Natural killer cell (primary cell): ENCODE data around the gene NRXN2. TPM values are rescaled to one million over a fixed set of nuclear protein-coding genes. Genes with fewer than 3 reads are reported as not detected.
A peak's percentile ranks its signal among the peaks of the same experiment; 100 is the strongest.

Experiments
- ATAC-seq, 3 donors: fragments of 150-1000 bp in 2 of 3; fragments of 200-7000 bp in 1 of 3; cut with Tn5 transposase; 1 replicate in 1 of 3; 2 replicates in 2 of 3; pipeline ENCODE4 v1.10.0; 2021; ENCODE audit warnings: mild to moderate bottlenecking in 2 of 3, moderate library complexity in 2 of 3
- DNase-seq, 2 donors: peaks; one replicate each; pipeline versions ENCODE4 v3.0.0 to v3.0.0-alpha.2; 2013 to 2021; ENCODE audit warnings: mixed read lengths in 1 of 2
- H3K27ac ChIP-seq: one replicate; pipeline ENCODE4 v1.5.1; 2013; ENCODE audit warnings: mild to moderate bottlenecking, low read length
- H3K27me3 ChIP-seq: one replicate; pipeline ENCODE4 v1.6.1; 2013; ENCODE audit warnings: low read length; ENCODE audit not compliant: control insufficient read depth, insufficient read depth
- H3K36me3 ChIP-seq: one replicate; pipeline ENCODE4 v1.6.1; 2013; ENCODE audit warnings: low read length; ENCODE audit not compliant: control insufficient read depth, insufficient read depth
- H3K4me1 ChIP-seq: one replicate; pipeline ENCODE4 v1.6.1; 2013; ENCODE audit warnings: low read length; ENCODE audit not compliant: control insufficient read depth, insufficient read depth
- H3K4me3 ChIP-seq: one replicate; pipeline ENCODE4 v1.5.1; 2013; ENCODE audit warnings: low read length
- H3K9me3 ChIP-seq: one replicate; pipeline ENCODE4 v1.6.1; 2013; ENCODE audit warnings: low read length; ENCODE audit not compliant: control insufficient read depth, insufficient read depth
- H3K27ac Mint-ChIP-seq, 2 donors: one replicate each; pipeline ENCODE4 v1.8.0; 2022; ENCODE audit warnings: mild to moderate bottlenecking in 2 of 2, mixed read lengths in 2 of 2, moderate library complexity in 1 of 2
- H3K27me3 Mint-ChIP-seq, 2 donors: one replicate each; pipeline ENCODE4 v1.8.0; 2022; ENCODE audit warnings: low read depth in 2 of 2, mixed read lengths in 2 of 2
- H3K36me3 Mint-ChIP-seq: one replicate; pipeline ENCODE4 v1.8.0; 2022; ENCODE audit warnings: mixed read lengths
- H3K4me1 Mint-ChIP-seq, 2 donors: one replicate each; pipeline ENCODE4 v1.8.0; 2022; ENCODE audit warnings: mixed read lengths in 2 of 2
- H3K4me3 Mint-ChIP-seq: one replicate; pipeline ENCODE4 v1.8.0; 2022; ENCODE audit warnings: mild to moderate bottlenecking, moderate library complexity, mixed read lengths
- H3K9me3 Mint-ChIP-seq, 2 donors: one replicate each; pipeline ENCODE4 v1.8.0; 2022; ENCODE audit warnings: mixed read lengths in 2 of 2
- WGBS: methylation state at CpG from one replicate; pipeline ENCODE4 v1.1.7; 2013; ENCODE audit warnings: missing lambda C conversion rate; ENCODE audit not compliant: insufficient coverage; 5-methylcytosine and 5-hydroxymethylcytosine counted together
- intact Hi-C: fragments of 100-400 bp; cut with micrococcal nuclease; formaldehyde crosslinking; loops from one replicate; pipeline ENCODE4 v1.14.2; 2022
- total RNA-seq, 4 donors: library from RNA; stranded (reverse); fragments of 120-200 nt in 1 of 4; gene quantifications; one replicate each; pipeline versions ENCODE4 v1.2.3 to v1.2.4, GENCODE V29; 2013 to 2022
- TF ChIP-seq, protein P1 (sequence below): fragments of 200-600 bp; IDR thresholded peaks from one replicate; pipeline ENCODE4 v1.8.0; 2022; ENCODE audit warnings: antibody characterized with exemption

NRXN2 gene
- total RNA-seq, 3 donors from 2014 or later (not counting 1 experiment from before 2014, with no cell fraction given), result 2.9 to 9.6 (median 7.7) TPM

DNA sequence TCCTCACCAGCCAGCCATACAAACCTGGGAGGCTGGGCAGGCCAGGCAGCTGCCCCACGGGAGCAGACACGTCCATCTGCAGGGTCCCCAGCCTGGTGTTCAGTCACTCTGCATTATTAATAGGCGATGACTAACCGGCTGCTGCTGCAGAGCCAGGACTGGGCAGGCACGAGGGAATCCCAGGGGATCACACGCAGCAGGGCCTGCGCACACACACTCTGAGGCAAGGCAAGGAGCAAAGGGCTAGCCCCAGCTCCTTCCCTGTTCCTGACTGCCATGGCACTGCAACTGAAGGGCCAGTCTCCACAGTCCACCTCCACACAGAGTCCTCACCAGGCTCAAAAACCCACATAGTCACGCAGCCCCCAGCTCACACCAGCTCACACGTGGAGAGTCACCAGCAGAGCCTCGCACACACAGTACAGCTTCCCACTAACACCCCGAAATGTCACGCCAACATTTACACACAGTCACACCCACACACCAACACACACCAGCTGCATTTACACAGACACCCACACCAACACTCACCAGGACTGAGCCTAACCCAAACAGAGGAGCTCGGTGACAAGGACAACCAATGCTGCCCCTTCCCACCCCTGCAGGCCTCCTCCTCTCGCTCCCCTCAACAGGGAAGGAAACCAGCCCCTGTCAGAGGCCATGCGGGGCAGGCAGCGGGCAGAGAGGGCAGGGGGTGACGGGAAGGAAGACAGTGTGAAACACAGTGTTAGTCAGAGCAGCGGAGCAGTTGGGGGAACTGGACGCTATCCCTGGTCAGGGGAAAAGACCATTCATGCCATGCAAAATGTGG is 47.3 kb downstream of the NRXN2 start:
- WGBS, result 51% methylated on average over 19 of the region's 19 CpGs
- H3K4me3 Mint-ChIP-seq, result no peak overlapping the region
- H3K4me3 ChIP-seq, result no peak overlapping the region
- H3K9me3 Mint-ChIP-seq, result no peaks in the 10 kb centered on the region
- H3K27me3 Mint-ChIP-seq, result peaks cover 35 to 41% of the 10 kb centered on the region in 2 donors
- no peaks in the 10 kb centered on the region for H3K27me3 ChIP-seq
- intact Hi-C loops, result no loop called here
- ATAC-seq (peak; percentile 44 to 54 (median 44)), DNase-seq (no peak)
- no peaks in the 10 kb centered on the region for H3K36me3 ChIP-seq
- TF ChIP-seq, protein P1, sequence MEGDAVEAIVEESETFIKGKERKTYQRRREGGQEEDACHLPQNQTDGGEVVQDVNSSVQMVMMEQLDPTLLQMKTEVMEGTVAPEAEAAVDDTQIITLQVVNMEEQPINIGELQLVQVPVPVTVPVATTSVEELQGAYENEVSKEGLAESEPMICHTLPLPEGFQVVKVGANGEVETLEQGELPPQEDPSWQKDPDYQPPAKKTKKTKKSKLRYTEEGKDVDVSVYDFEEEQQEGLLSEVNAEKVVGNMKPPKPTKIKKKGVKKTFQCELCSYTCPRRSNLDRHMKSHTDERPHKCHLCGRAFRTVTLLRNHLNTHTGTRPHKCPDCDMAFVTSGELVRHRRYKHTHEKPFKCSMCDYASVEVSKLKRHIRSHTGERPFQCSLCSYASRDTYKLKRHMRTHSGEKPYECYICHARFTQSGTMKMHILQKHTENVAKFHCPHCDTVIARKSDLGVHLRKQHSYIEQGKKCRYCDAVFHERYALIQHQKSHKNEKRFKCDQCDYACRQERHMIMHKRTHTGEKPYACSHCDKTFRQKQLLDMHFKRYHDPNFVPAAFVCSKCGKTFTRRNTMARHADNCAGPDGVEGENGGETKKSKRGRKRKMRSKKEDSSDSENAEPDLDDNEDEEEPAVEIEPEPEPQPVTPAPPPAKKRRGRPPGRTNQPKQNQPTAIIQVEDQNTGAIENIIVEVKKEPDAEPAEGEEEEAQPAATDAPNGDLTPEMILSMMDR, result no peak
- peaks cover 8% of the 10 kb centered on the region for H3K4me1 ChIP-seq
- peaks cover 6 to 8% of the 10 kb centered on the region in 2 donors for H3K4me1 Mint-ChIP-seq
- H3K9me3 ChIP-seq, result no peaks in the 10 kb centered on the region
- H3K27ac Mint-ChIP-seq, result no peak overlapping the region
- H3K36me3 Mint-ChIP-seq, result no peaks in the 10 kb centered on the region
- H3K27ac ChIP-seq, result no peak overlapping the region

DNA sequence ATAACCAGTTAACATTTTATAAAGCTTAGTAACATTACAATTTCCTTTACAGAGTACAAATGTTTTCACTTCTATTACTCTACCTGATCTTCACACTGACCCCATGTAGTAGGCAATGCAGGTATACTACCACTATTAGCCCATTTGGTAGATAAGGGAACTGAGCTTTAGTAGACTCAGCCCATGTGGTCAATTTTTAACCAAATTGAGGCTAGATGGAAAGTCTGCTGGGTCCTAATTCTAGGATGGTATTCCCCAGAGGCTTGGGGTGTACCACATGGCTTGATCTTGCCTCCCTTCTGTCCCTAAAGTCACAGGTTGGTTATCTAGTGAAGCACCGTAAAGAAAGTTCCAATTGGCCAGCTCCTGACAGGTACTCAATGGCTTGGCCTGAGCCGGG is 48.2 kb downstream of the NRXN2 start:
- TF ChIP-seq, protein P1, result no peak
- H3K27me3 Mint-ChIP-seq, result peaks cover 35 to 44% of the 10 kb centered on the region in 2 donors
- Histone ChIP-seq H3K4me1 (peaks cover 10% of the 10 kb centered on the region), H3K4me3 (no peak overlapping the region), H3K36me3 (no peaks in the 10 kb centered on the region), H3K27ac (no peak overlapping the region), H3K27me3 (no peaks in the 10 kb centered on the region), H3K9me3 (no peaks in the 10 kb centered on the region)
- 77% methylated on average over 2 of the region's 2 CpGs for WGBS
- DNase-seq (no peak), ATAC-seq (no peak)
- no peak overlapping the region for H3K27ac Mint-ChIP-seq
- no peaks in the 10 kb centered on the region for H3K36me3 Mint-ChIP-seq
- intact Hi-C loops, result no loop called here
- H3K4me3 Mint-ChIP-seq, result no peak overlapping the region
- peaks cover 6 to 8% of the 10 kb centered on the region in 2 donors for H3K4me1 Mint-ChIP-seq
- no peaks in the 10 kb centered on the region for H3K9me3 Mint-ChIP-seq

DNA sequence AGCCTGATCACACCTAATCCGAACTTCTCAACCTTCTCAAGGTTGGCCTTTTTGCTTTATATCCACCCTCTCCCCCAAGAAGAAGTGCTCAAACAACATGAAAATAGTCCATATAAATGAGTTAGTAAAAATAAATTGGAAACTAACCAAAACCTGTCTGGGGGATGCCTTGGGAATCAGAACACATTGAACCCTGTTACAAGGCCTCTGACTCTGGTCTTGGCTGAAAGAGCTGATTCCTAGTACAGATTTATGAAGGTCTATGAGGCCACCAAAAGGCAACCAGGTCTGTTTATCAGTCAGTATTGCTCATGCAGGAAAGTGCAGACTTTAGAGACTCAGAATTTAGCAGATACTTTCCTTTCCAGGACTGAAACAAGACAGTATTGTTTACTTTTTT is 49.7 kb downstream of the NRXN2 start:
- H3K4me1 ChIP-seq, result peaks cover 16% of the 10 kb centered on the region
- intact Hi-C loops, result no loop called here
- H3K4me3 Mint-ChIP-seq, result no peak overlapping the region
- peaks cover 35 to 41% of the 10 kb centered on the region in 2 donors for H3K27me3 Mint-ChIP-seq
- no peak overlapping the region for H3K4me3 ChIP-seq
- H3K4me1 Mint-ChIP-seq, result peaks cover 6 to 8% of the 10 kb centered on the region in 2 donors
- DNase-seq (no peak), ATAC-seq (no peak)
- WGBS, result 88% methylated on average over 1 of the region's 1 CpG
- no peak overlapping the region for H3K27ac ChIP-seq
- no peaks in the 10 kb centered on the region for H3K36me3 Mint-ChIP-seq
- H3K9me3 Mint-ChIP-seq, result no peaks in the 10 kb centered on the region
- no peak overlapping the region for H3K27ac Mint-ChIP-seq
- H3K27me3 ChIP-seq, result no peaks in the 10 kb centered on the region
- no peaks in the 10 kb centered on the region for H3K36me3 ChIP-seq
- TF ChIP-seq, protein P1, result no peak
- H3K9me3 ChIP-seq, result no peaks in the 10 kb centered on the region

DNA sequence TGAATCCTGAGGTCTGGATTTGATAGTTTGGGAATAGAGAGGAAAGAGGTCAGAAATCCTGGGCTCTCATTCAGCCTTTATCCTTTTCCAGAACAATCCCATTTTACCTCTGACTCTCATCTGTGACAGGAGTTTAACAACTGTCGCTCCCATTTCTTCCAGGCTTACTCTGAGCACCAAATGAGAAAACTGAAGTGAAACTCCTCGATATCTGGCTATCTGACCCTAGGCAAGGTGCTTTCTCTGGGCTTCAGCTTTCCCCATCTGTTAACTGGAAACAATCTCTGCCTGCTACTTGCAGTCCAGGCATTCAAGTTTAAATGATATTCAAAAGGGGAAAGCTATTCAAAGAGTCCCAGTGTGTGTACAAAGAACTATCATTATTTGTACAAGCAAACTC is 50.1 kb downstream of the NRXN2 start:
- H3K4me1 ChIP-seq, result peaks cover 16% of the 10 kb centered on the region
- no peaks in the 10 kb centered on the region for H3K27me3 ChIP-seq
- no peak for ATAC-seq

More for the DNA sequence above, 50.1 kb downstream of the NRXN2 start:
- Mint-ChIP-seq H3K9me3 (no peaks in the 10 kb centered on the region), H3K36me3 (no peaks in the 10 kb centered on the region), H3K4me1 (peaks cover 6 to 8% of the 10 kb centered on the region in 2 donors), H3K4me3 (no peak overlapping the region), H3K27me3 (peaks cover 35 to 39% of the 10 kb centered on the region in 2 donors), H3K27ac (no peak overlapping the region)
- Histone ChIP-seq H3K4me3 (no peak overlapping the region), H3K9me3 (no peaks in the 10 kb centered on the region), H3K36me3 (no peaks in the 10 kb centered on the region), H3K27ac (no peak overlapping the region)
- 76% methylated on average over 2 of the region's 2 CpGs for WGBS
- DNase-seq, result no peak
- intact Hi-C loops, result no loop called here
- TF ChIP-seq, protein P1, result no peak
